HG02588 (cell line): ENCODE results near the gene NTM.

ENCODE experiments used
- ATAC-seq: cut with Tn5 transposase; IDR thresholded peaks from one replicate; pipeline ENCODE4 v1.9.1; 2021; ENCODE audit warnings: mild to moderate bottlenecking, moderate library complexity; ENCODE audit not compliant: unreplicated experiment

NTM gene

GRCh38 chr11:132154781-132155180 lies 784.4 kb downstream of the NTM start:
- ATAC-seq: no peak

GRCh38 chr11:132158091-132158490 lies 787.7 kb downstream of the NTM start:
- no peak for ATAC-seq

DNA sequence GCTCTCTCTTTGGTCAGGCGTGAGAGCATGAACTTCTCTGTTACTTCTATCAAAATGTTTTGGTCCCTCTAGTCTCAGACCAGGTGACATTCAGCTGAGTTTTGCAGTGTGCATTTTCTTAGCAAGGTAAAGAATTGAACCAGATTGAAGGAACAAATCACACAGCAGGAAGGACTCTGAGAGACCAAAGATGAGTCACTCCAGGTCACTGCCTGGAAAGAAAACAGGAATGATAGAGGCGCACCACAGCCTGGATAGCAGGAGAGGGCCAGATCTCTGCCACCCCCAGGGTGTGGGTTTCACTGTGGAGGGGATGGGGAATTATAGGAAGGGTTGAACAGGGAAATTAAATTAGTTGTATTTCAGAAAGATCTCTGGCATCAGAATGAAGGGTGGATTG lies 788.3 kb downstream of the NTM start:
- ATAC-seq: no peak

DNA sequence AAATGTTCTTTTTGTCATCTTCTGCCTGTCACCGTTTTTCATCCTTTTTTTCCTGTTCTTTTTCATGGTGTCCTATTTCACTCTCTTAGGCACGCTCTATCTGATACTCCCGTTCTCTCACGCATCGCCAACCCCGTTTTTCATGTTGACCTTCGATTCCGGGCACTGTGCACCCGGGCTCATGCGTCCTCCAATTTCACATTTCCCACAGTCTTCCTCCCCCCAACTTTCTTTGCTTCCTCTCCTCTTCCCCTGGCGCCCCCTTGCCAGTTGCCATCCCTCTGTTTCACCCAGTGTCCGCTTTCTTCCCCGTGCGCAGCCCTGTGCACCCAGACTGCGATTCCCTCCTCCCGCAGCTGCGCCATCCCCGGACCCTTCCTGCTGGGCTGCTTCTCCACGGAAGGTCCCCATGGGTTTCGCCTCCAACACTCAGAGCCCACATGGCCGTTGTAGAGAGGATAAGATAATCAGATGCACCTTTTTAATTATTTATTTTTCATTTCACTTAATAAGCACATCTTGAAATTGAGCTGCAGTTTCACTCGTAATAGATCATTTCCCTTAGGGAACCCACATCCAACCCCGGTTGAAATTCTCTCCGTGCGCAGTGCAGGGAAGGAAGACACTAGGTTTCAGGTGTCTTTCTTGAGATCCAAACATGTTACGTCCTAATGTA lies 791.1 kb downstream of the NTM start:
- no peak for ATAC-seq

DNA sequence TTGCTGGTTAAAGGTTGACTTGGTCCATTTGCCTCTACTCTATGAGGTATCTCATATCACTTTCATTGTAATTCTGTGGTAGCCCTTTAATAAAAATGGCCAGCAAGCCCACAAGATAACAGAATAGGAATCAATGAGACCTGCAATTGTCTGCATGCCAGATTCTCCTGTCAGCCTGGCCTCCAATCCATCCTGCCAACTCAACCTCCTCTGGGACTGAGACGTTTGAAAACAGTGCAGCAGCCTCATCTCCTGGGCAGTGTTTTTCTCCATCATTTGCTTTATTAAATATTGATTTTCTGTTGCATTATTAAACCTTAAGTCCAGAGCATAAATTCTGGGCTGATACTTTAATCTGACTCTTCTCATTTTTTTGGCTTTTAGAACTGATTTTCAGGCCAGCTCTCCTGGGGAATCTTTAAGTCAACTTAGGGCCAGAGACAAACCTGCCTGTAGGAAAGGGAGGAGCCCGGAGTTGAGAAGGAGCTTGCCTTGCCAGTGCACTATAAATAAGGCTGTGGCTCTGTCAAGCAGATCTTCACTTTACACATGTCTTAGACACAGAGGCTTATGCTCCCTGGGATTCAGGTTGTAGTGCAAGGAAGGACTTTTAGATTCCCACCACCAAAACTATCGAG lies 798.0 kb downstream of the NTM start:
- ATAC-seq: no peak

- ATAC-seq: no peak
Observed at GRCh38 chr11:132171031-132171430, 800.6 kb downstream of the NTM start.

- ATAC-seq: no peak
Observed at GRCh38 chr11:132174362-132175255, 804.2 kb downstream of the NTM start.

- no peak for ATAC-seq
Observed at GRCh38 chr11:132177106-132177505, 806.7 kb downstream of the NTM start.

GRCh38 chr11:132184079-132184478 lies 813.7 kb downstream of the NTM start:
- ATAC-seq: no peak

- no peak for ATAC-seq
Observed at GRCh38 chr11:132185726-132186592, 815.5 kb downstream of the NTM start.

- no peak for ATAC-seq
Observed at GRCh38 chr11:132186699-132187098, 816.3 kb downstream of the NTM start.

- ATAC-seq: no peak
Observed at GRCh38 chr11:132187386-132187785, 817.0 kb downstream of the NTM start.

- no peak for ATAC-seq
Observed at GRCh38 chr11:132187814-132188213, 817.4 kb downstream of the NTM start.

DNA sequence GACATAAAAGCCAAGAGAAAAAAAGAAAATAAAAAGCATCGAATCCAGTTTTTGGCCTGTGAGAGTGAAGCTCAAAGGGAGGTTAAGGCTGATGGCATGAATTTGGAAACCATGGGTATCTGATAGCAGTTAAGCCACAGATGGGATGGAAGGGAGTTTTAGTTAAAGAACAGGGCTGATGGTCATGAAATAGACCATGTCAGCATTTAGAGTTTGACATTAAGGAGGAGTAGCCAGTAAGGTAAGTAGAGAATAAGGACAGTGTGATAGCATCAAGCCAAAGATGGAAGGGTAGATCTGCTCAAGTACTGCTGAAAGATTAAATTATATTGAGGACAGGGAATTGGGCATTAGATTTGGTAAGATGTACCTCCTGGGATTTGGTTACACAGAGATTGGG lies 826.5 kb downstream of the NTM start:
- ATAC-seq: no peak

DNA sequence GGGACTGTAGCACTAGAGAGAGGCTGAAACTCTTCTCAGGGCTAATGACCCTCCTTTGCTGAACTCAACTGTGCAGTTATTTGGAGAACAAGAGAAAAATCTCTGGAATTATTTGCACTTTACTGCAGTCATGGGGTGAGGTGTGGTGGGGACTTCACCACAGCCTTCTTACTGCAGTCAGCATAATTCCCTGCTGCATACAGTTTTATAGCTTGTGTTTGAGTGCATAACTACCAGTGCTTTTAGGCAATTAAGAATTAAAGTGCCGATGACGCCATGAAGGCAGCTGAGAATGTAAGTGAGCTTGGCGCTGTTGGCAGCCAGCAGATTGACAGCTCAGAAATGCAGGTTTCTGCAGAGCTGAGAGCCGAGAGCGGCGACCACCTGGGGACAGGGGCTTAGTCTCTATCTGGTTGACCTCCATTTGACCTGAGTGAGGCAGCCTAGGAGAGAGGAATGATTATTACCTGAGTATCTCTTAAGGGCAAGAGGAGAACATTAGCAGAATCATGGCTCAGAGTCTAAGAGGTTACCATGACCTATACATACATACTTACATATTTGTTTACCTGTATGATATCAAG lies 830.0 kb downstream of the NTM start:
- no peak for ATAC-seq

DNA sequence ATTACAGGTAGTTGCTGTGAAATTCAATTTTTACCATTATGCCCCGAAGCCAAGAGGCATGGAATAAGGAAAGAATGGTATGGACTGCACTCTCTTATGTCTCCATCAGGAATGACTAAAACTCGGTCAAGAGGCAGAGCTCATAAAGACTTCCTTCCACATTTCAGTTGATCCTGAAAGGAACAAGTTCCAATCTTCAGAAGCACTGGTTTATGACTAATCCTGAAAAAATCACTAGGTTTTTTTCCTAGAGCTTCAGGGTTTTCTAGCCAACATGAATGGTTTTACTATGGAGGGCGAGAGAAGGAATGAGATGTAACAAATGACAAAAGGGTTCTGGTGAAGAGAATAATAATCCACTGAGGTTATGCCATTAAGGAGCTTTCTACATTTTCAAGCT lies 832.2 kb downstream of the NTM start:
- ATAC-seq: no peak

DNA sequence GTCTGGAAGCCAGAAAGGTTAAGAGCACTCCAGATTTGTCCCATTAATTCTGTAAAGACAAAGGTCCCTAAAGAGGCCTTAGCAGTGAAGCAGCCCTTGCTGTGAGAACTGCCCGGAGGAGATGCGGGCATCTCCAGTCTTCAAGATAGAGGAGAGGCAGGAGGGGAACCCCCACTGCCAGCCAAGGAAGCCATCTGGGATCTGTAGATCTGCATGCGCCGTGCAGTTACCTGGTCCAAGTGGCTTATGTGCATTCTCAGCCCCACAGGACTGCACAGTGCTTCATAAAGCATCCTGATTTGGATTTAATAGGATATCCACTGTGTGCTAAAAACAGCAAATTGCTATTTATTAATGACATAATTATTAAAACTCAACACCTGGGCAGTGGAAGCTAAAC lies 834.6 kb downstream of the NTM start:
- no peak for ATAC-seq

GRCh38 chr11:132205496-132205895 lies 835.1 kb downstream of the NTM start:
- ATAC-seq: no peak

DNA sequence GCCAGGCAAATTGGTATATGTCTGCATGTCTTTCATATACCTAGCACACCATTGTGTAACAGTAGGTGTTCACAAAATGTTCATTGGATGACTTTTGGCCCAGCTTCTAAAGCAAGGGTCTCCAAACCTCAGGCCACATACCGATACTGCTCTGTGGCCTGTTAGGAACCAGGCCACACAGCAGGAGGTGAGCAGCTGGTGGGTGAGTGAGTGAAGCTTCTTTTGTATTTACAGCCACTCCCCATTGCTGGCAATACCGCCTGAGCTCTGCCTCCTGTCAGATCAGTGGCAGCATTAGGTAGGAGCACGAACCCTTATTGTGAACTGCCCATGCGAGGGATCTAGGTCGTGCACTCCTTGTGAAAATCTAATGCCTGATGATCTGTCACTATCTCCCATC lies 836.6 kb downstream of the NTM start:
- ATAC-seq: no peak

DNA sequence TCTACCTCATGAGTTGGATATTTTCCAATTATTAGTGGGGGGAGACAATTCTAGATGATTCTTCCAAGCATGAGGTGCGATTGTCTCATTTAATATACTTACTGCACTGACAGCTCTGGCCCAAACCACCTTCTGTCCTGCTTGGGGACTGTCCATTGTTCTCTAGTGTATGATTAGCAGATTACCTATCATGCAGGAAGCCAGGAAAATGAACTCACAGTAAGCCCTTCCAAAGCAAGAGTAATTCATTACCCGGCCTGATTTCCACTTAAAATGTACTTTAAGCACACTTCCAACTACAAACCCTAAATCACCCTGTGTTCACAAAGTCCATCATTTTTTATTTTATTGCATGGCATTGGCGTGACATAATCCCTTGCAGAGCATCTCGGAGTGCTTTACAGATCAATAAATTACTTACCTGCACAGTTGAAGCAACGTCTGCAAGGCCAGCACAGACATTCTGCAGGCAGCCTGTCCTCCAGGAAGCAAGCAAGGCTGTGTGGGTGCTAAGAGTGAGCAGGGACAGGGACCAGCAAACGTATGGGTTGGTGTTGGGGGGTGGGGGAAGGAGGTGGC lies 838.2 kb downstream of the NTM start:
- ATAC-seq: no peak
